ENCODE results near the gene PPM1J. TPM values are rescaled to one million over a fixed set of nuclear protein-coding genes. Genes with fewer than 3 reads are reported as not detected.

Gene PPM1J
- total RNA-seq, 1 experiment from 2014 or later: 19.3 TPM

- TF ChIP-seq NR3C1 (CRISPR knock-in tag; conservative IDR thresholded peaks at IDR 0.05; ENCODE audit: low read depth): no peak
- TF ChIP-seq TCF7 (CRISPR knock-in tag; IDR thresholded peaks at IDR 0.05; ENCODE audit: low read depth): no peak
- peaks cover 61% of the 10 kb centered on the region for H3K36me3 Mint-ChIP-seq
These were observed 19.9 kb downstream of the PPM1J start for GRCh38 chr1:112695276-112695675.

GRCh38 chr1:112694363-112694929 is 20.7 kb downstream of the PPM1J start:
- Mint-ChIP-seq H3K9me3 (no peaks in the 10 kb centered on the region), H3K4me3 (no peak overlapping the region), H3K36me3 (peaks cover 59% of the 10 kb centered on the region), H3K4me1 (peaks cover 18% of the 10 kb centered on the region), H3K27ac (no peak overlapping the region), H3K27me3 (ENCODE audit: low read depth) (peaks cover 4% of the 10 kb centered on the region)
- ATAC-seq (no peak), DNase-seq (ENCODE audit: low spot score) (no peak)
- ChIA-PET CTCF (interaction anchor here (1.0 kb wide), 1 partner anchor 11 kb away, joined by 4 read pairs; no protein-coding TSS in a partner anchor), POLR2A (no interaction called here)
- TF ChIP-seq ZNF219 (CRISPR knock-in tag; IDR thresholded peaks at IDR 0.05; ENCODE audit: borderline replicate concordance) (no peak), GTF2I (CRISPR knock-in tag; conservative IDR thresholded peaks at IDR 0.05) (no peak), ZNF512 (CRISPR knock-in tag; IDR thresholded peaks at IDR 0.05; ENCODE audit: borderline replicate concordance) (no peak), ESRRA (CRISPR knock-in tag; IDR thresholded peaks at IDR 0.05; ENCODE audit: borderline replicate concordance) (no peak), ZNF425 (CRISPR knock-in tag; conservative IDR thresholded peaks at IDR 0.05) (no peak), ERG (CRISPR knock-in tag; IDR thresholded peaks at IDR 0.05) (no peak), GABPB1 (CRISPR knock-in tag; IDR thresholded peaks at IDR 0.05) (no peak), CREM (CRISPR knock-in tag; IDR thresholded peaks at IDR 0.05) (no peak), ELF4 (CRISPR knock-in tag; IDR thresholded peaks at IDR 0.05; ENCODE audit: low read depth) (no peak), NFE2L1 (CRISPR knock-in tag; IDR thresholded peaks at IDR 0.05) (no peak), SMAD4 (CRISPR knock-in tag; IDR thresholded peaks at IDR 0.05) (no peak)

More at GRCh38 chr1:112695276-112695675, 19.9 kb downstream of the PPM1J start:
- H3K27me3 Mint-ChIP-seq (ENCODE audit: low read depth): peaks cover 12% of the 10 kb centered on the region
- POLR2A ChIA-PET: no interaction called here
- H3K4me1 Mint-ChIP-seq: peaks cover 27% of the 10 kb centered on the region
- no peak overlapping the region for H3K4me3 Mint-ChIP-seq
- DNase-seq (ENCODE audit: low spot score) (no peak), ATAC-seq (no peak)
- no peaks in the 10 kb centered on the region for H3K9me3 Mint-ChIP-seq
- H3K27ac Mint-ChIP-seq: no peak overlapping the region
- CTCF ChIA-PET: interaction anchor here (0.6 kb wide), 1 partner anchor 34 kb away, joined by 7 read pairs; no protein-coding TSS in a partner anchor

GRCh38 chr1:112693821-112694220 is 21.3 kb downstream of the PPM1J start:
- ChIA-PET POLR2A (interaction anchor here (0.6 kb wide), 1 partner anchor 10 kb away, joined by 3 read pairs; no protein-coding TSS in a partner anchor), CTCF (interaction anchor here (0.6 to 1.0 kb wide), 2 partner anchors 11 to 13 kb away, joined by 3 to 4 read pairs; partner anchors contain the start of gene RHOC)
- DNase-seq (ENCODE audit: low spot score): no peak
- no peak overlapping the region for H3K4me3 Mint-ChIP-seq
- no peak overlapping the region for H3K27ac Mint-ChIP-seq
- H3K9me3 Mint-ChIP-seq: no peaks in the 10 kb centered on the region
- ATAC-seq: no peak
- H3K36me3 Mint-ChIP-seq: peaks cover 57% of the 10 kb centered on the region
- H3K4me1 Mint-ChIP-seq: peaks cover 15% of the 10 kb centered on the region
- no peaks in the 10 kb centered on the region; the same call in 1 of the 2 replicates for H3K27me3 Mint-ChIP-seq (ENCODE audit: low read depth)
- TF ChIP-seq IRF2 (CRISPR knock-in tag; IDR thresholded peaks at IDR 0.05; ENCODE audit: borderline replicate concordance, low read depth) (no peak), ATF3 (CRISPR knock-in tag; conservative IDR thresholded peaks at IDR 0.05) (no peak), GABPB1 (CRISPR knock-in tag; IDR thresholded peaks at IDR 0.05) (no peak), JAZF1 (CRISPR knock-in tag; IDR thresholded peaks at IDR 0.05) (no peak), ATF2 (CRISPR knock-in tag; IDR thresholded peaks at IDR 0.05; ENCODE audit: borderline replicate concordance, low read depth) (no peak), ESRRA (CRISPR knock-in tag; IDR thresholded peaks at IDR 0.05; ENCODE audit: borderline replicate concordance) (no peak), CTCF (IDR thresholded peaks at IDR 0.05) (no peak), ELF4 (CRISPR knock-in tag; IDR thresholded peaks at IDR 0.05; ENCODE audit: low read depth) (no peak)
